NCI-H1092 (cell line): ENCODE results near the gene HS6ST1.

Experiments used
- DNase-seq: peaks from one replicate; lab custom pipeline; 2025; lab: John Stamatoyannopoulos, UW

HS6ST1 gene

GRCh38 chr2:128282246-128282975, 36.3 kb downstream of the HS6ST1 start:
- DNase-seq = no peak

- DNase-seq = no peak
Observed at GRCh38 chr2:128281852-128282245, 36.8 kb downstream of the HS6ST1 start.

GRCh38 chr2:128280901-128281321, 37.8 kb downstream of the HS6ST1 start:
- no peak for DNase-seq

- no peak for DNase-seq
Observed at GRCh38 chr2:128280158-128280871, 38.4 kb downstream of the HS6ST1 start.

- DNase-seq = no peak
Observed at GRCh38 chr2:128279786-128280157, 38.9 kb downstream of the HS6ST1 start.

- no peak for DNase-seq
Observed at GRCh38 chr2:128279009-128279408, 39.7 kb downstream of the HS6ST1 start.

- DNase-seq = no peak
Observed at GRCh38 chr2:128277961-128278681, 40.5 kb downstream of the HS6ST1 start.

GRCh38 chr2:128276878-128277675, 41.6 kb downstream of the HS6ST1 start:
- no peak for DNase-seq

- no peak for DNase-seq
Observed at GRCh38 chr2:128275498-128276045, 43.1 kb downstream of the HS6ST1 start.

GRCh38 chr2:128274218-128274617, 44.5 kb downstream of the HS6ST1 start:
- DNase-seq = no peak

- no peak for DNase-seq
Observed at GRCh38 chr2:128273469-128274081, 45.1 kb downstream of the HS6ST1 start.

- no peak for DNase-seq
Observed at GRCh38 chr2:128272601-128273468, 45.8 kb downstream of the HS6ST1 start.

GRCh38 chr2:128271911-128272600, 46.6 kb downstream of the HS6ST1 start:
- no peak for DNase-seq

- no peak for DNase-seq
Observed at GRCh38 chr2:128271597-128271910, 47.1 kb downstream of the HS6ST1 start.

- no peak for DNase-seq
Observed at GRCh38 chr2:128270672-128271596, 47.7 kb downstream of the HS6ST1 start.

- no peak for DNase-seq
Observed at GRCh38 chr2:128269990-128270671, 48.5 kb downstream of the HS6ST1 start.

- no peak for DNase-seq
Observed at GRCh38 chr2:128269063-128269989, 49.3 kb downstream of the HS6ST1 start.
